Measurements from ENCODE around the gene ZNF865. TPM values are rescaled to one million over a fixed set of nuclear protein-coding genes. Genes with fewer than 3 reads are reported as not detected.

ZNF865 gene
- total RNA-seq (ENCODE audit: low replicate concordance): under 0.01 and 0.53 TPM in 2 replicates

DNA sequence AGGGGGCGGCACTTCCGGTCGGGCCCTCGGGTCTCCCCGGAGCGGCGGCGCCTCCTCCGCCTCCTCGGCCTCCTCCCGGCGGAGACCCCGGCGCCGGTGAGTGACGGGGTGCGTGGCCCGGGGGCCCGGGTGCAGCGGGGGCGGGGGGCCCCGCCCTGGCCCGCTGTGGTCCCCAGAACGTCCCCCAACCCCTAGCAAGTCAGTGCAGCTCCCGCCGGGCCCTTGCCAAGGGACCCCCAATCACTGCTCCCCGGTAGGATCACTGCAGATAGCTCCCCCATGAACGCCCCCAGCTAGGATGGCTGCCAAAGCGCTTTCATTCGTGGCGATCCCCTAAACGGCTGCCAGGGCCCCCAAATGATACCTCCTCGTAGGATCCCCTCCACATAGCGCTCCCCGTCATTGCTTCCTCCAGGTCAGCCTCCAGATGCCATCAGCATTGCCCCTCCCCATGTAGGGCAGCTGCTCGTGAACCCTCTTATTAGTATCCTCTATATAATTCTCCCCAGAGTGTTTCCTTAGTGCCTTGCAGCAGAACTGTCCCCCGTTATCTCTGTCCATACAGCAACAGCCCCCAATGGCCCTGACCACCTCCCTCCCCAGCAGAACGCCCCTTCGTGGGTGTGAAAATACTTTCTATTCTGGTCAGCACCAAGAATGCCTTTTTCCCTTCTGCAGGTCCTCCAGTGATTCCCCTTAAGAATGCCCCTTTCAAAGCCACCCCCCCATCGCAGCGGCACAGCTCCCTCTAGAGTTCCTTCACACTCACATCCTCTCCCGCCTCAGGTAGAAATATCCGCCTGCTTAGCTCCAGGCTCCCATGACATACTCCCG lies at the start of gene ZNF865:
ZNF865 (plus strand) TSS at position 11 of the 834 bp plus-strand sequence. CDS start 7,972 bp downstream, outside the sequence.

DNA sequence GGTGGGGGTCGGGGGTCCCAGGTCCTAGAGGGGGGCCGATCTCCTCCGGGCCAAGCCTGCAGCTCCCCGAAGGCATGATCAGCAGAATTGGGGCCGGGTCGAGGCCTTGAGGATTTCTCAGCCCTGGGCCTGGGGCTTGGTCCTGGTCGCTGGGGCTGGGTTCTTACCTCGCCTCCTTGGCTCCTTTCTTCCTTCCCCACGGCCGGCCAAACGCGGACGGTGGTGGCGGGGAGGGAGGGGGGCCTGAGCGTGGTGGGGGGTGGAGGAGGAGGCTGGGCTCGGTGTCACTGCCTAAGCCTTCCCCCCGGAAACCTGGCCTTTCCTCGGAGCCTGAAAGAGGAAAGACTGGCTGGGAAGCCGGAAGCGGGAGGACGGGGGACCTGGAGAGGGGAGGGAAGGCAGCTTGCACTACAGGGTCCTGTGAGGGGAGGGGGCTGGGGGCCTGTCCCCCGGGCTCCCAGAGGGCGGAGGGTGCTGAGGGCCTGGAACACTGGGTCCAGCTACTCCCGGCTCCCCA lies 24.8 kb upstream of the ZNF865 start, which contains the start of gene ZNF579:
ZNF579 (minus strand) TSS at position 221 of the 517 bp plus-strand sequence. CDS start 1,209 bp downstream, outside the sequence.

DNA sequence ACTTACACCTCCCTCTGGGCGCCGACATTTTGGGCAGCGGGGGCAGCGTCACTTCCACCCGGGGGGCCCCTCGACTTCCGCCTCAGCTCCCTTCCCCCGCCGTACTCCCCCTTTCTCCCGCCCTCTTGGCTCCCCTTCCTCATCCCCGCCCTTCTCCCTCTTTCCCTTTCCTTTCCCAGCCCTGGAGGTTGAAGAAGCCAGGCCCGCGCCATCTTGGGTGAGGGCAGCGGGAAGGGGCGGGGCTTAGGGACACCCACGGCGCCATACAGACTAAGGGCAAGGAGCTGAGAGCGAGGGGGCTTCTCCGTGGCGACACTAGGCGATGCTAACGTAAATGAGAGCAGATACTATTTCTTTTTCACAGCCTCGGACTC lies 6.0 kb upstream of the ZNF865 start, which contains the start of gene FIZ1:
FIZ1 (minus strand) TSS at position 50 of the 374 bp plus-strand sequence. CDS start 1,652 bp downstream, outside the sequence.

DNA sequence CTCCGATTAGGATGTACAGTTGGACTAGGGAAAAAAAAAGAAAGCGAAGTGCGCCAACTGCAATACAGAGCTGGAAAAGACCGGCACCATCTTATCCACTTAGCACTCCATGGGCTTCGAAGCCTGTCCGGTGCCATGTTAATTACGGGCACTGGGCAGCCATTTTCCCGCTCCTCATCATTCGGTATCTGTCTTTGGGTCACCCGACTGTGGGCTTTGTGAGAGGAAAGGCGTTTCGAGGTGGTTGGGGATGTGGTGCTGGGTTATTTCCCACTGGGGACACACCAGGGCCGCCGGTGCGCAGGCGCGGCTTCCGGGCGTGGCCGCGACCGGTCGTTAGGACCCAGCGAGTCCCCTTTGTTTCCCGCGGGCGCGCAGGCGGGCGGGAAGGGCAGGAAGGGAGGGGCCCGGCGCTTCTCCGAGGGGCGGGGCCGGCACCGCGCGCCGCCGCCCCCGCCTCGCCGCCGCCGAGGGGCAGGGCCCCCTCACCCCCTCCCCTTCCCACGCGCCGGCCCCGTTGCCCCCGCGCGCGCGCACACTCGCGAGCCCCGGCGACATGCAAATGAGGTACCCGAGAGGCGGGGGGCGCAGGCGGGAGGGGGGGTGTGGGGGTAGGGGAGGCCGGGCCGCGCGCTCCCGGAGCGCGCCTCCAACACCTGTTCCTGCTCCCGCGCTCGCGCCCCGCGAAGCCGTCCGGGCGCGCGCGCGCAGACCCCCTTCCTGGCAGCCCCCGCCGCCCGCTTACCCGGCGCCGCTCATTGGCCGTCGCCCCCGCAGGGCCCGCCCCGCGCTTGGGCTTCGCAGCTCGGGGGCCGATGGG lies 5.4 kb upstream of the ZNF865 start, which contains the start of gene ZNF524:
ZNF524 (plus strand) TSS at position 447 of the 820 bp plus-strand sequence. CDS start 1,825 bp downstream, outside the sequence.

DNA sequence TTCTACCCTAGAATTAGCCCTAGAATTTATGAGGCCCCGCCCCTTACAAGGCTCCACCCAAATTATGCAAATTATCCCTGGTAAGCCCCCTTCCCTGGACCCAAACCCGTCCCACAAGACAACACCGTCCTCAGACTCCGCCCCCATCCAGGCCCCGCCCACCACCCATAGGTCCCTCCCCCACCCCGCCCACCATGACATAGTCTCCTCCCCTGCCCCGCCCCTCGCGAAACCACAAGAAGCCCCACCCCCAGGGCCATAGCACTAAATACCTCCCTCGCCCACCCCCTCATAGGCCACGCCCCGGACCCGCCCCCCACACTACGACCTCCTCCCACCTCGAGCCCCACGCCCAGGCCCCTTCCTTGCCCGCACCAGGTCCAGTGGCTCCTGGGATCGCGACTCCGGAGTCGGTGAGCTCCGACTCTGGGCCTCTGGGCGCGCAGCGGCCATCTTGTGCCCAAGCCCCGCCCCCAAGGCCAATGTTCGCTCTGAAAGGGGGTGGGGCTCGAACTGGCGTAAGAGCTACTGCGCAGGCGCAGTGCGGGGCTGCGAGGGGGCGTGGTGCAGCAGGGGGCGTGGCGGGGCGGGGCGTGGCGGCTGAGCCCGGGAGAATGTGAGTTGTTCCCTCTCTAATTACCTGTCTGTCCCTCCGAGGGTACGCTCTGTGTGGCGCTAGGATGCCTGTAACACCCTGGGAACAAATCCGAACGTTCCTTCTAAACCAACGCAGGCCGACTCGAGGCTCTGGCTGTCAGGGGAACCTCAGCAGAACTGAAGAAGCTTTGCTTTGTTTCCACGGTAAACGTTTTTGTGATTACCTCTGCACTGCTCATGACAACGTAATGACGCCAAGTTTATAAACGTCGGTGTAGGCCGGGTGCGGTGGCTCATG lies 18.9 kb downstream of the ZNF865 start, which contains the start of gene ZNF784:
ZNF784 (minus strand) TSS at position 458 of the 895 bp plus-strand sequence; CDS start at position 453, 5 bp downstream.

DNA sequence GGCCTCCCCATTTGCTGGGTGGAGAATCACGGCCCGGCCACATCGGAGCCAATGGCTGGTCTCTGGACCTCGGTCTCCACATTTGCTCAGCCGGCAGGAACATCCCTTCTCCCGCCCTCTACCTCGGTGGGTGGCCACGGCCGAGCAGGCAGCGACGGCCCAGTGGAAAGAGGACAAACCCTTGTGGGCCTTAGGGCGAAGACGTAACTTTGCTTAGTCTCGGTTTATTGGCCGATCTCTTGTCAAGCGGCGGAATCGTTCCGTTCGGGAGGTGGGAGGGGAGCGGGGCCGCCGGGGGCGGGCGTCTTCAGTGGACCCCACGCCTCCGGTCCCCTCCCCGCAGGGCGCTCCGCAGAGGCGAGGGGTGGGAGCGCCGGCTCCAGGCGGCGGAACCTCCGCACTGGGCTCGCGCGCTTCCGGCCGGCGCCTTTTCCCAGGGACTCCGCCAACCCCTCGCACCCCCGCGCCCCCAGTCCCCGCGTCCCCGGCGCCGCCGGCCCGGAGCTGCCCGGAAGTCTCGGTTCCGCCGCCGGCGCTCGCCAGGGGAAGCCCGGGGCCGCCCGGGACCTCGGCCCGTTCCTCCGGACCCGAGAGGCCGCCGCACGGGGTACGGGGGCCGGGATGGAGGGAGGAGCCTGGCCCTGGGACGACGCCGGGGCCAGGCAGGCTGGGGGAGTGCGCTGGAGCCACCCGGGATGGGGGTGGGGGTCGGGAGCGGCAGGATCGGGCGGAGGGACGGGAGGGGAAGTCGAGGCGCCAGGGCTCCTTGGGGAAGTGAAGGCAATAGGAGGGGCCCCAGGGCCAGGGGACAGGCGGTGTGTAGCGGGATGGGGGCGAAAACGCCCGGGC lies 35.4 kb downstream of the ZNF865 start, which contains the start of gene ZNF580:
ZNF580 (plus strand) TSS at position 426 of the 849 bp plus-strand sequence. CDS start 1,507 bp downstream, outside the sequence.

DNA sequence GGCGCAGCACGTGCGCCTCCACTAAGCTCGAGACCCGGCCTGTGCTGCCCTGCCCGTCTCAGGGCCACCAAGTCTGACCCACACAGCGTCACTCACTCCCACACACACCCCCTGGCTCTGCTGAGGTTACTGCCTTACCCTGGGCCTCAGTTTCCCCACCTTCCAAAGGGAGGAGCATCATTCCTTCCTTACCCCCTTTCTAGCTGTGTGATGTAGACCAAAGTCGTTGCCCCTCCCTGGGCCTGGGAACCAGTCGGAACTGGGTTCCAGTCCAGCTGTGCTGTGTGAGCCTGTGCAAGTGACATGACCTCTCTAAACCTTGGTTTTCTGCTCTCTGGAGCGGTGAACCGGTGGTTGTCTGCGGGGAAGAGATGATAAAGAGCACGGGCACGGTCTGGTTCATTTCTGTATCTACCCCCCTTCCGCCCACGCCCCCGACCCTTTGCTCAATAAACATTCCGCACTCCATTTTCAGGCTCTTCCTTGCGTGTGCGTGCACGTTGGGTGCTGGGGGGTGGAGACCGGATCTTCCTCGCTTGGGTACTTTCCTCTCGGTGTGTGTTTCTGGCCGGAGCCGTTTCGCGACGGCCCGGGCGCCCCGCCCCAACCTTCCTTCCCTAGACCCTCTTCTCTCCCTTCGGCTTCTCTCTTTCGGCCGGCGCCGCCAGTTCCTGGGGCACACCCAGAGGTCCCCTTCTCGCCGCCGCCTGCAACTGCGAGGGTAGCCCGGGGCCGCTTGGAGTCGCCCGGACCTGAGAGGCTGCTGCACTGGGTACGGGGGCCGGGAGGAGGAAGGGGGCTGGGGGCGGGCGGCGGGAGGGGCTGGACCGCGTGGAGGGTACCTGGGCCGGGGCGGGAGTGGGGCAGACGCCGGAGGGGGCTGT lies 37.8 kb downstream of the ZNF865 start, which contains the start of gene ZNF581:
ZNF581 (plus strand) TSS at position 647 of the 884 bp plus-strand sequence. CDS start 923 bp downstream, outside the sequence.

DNA sequence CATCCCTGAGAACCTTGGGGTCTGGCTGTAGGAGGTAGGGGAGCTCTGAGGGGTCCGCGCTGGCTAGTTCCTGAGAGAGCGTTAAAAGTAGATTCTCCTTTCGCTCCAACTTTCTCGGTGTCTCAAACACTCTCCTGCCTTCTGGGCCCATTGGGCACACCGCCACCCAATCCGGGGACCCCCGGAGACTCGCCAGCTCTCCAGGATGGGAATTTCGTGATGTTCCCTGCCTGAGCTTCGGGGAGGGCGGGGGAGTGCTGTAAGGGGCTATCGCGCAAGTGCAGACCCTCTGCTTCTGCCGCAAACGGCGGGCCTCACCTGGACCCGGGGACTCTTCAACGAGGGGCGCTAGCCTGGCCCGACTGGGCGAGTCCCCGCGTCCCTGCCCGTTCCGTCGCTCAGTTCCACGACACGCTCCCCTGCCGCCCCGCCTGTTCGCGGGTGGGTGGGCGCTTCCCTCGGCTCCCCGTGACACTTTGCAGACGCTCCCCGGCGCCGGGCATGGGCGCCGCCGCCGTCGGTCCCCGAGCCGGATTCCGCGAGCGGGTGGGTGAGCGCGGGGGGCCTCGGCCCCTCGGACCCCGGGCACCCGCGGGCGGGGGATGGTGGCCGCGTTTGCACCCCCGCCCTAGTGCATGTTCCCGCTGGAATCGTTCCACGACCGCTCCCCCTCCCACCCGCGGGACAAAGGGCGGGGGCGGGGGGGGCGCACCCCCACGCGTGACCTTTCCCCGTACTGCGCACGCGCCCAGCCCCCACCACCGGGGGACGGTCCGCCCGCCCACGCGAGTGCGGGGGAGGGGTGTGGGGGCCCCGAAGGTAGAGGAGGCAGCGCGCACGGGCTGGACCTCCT lies 42.5 kb downstream of the ZNF865 start, which contains the start of gene CCDC106:
CCDC106 (plus strand) TSS at position 481 of the 853 bp plus-strand sequence. CDS start 835 bp downstream, outside the sequence.

DNA sequence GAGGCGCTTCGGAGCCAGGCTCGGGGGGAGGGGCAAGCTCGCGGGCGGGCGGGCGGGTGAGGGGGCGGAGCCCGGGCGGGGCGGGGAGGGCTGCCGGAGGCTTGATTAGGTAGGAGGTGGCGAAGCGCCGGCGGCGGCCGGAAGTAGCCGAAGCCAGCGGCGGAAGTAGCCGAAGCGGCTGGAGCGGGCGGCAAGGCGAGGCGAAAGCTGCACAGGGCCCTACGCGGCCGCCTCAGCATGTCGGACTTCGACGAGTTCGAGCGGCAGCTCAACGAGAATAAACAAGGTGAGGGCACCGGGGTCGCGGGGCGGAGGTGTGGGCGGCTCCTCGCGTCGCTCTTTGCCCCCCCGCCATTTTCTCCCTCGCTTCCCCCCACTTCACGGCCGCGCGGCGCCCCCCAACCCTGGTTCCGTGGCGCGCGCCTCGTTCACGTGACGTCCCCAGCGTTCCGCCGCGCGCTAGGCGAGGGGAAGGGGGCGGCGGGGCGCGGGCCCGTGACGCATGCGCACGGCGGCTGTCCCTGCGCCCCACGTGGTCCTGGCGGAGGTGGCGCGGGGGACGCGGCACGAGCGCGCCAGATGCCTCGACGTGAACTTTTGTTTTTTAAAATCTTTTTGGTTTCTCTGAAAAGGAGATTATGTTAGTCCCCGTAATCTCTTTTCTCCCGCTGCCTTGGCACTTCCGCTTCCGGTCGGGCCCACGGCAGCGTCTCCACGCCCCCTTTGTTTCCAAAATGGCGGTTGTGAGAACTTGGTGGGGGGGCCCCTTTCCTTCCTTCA lies 49.6 kb downstream of the ZNF865 start, which contains the start of gene U2AF2:
U2AF2 (plus strand) TSS at position 168 of the 780 bp plus-strand sequence; CDS start at position 238, 70 bp downstream.

Other genes starting within 250 kb of the ZNF865 start
- not detected in 2 replicates for gene GARIN5B, start 242.4 kb upstream of the ZNF865 start, total RNA-seq (ENCODE audit: low replicate concordance)
- gene IL11, start 235.2 kb upstream of the ZNF865 start, total RNA-seq (ENCODE audit: low replicate concordance): 0.23 and 4.7 TPM in 2 replicates
- not detected in 2 replicates for gene TMEM190, start 228.8 kb upstream of the ZNF865 start, total RNA-seq (ENCODE audit: low replicate concordance)
- gene TMEM238, start 221.4 kb upstream of the ZNF865 start, total RNA-seq (ENCODE audit: low replicate concordance): 0.30 TPM in 1 of 2 replicates, not detected in the other
- gene RPL28, start 219.7 kb upstream of the ZNF865 start, total RNA-seq (ENCODE audit: low replicate concordance): 245 and 291 TPM in 2 replicates
- gene UBE2S, start 197.9 kb upstream of the ZNF865 start, total RNA-seq (ENCODE audit: low replicate concordance): 7.3 and 94.4 TPM in 2 replicates
- not detected in 2 replicates for gene SHISA7, start 162.3 kb upstream of the ZNF865 start, total RNA-seq (ENCODE audit: low replicate concordance)
- 23.4 and 87.9 TPM in 2 replicates for gene ISOC2, start 144.0 kb upstream of the ZNF865 start, total RNA-seq (ENCODE audit: low replicate concordance)
- gene C19orf85, start 140.9 kb upstream of the ZNF865 start, total RNA-seq (ENCODE audit: low replicate concordance): not detected in 2 replicates
- 0.35 and 0.60 TPM in 2 replicates for gene ZNF628, start 129.0 kb upstream of the ZNF865 start, total RNA-seq (ENCODE audit: low replicate concordance)
- gene NAT14, start 120.5 kb upstream of the ZNF865 start, total RNA-seq (ENCODE audit: low replicate concordance): 6.7 and 15.1 TPM in 2 replicates
- 0.68 and 5.7 TPM in 2 replicates for gene SSC5D, start 117.2 kb upstream of the ZNF865 start, total RNA-seq (ENCODE audit: low replicate concordance)
- not detected in 2 replicates for gene SBK2, start 68.5 kb upstream of the ZNF865 start, total RNA-seq (ENCODE audit: low replicate concordance)
- gene SBK3, start 60.1 kb upstream of the ZNF865 start, total RNA-seq (ENCODE audit: low replicate concordance): not detected in 2 replicates
- gene ZNF579, start 24.8 kb upstream of the ZNF865 start, total RNA-seq (ENCODE audit: low replicate concordance): 0.94 and 3.3 TPM in 2 replicates
- 1.3 and 1.6 TPM in 2 replicates for gene FIZ1, start 6.1 kb upstream of the ZNF865 start, total RNA-seq (ENCODE audit: low replicate concordance)
- 7.3 and 7.5 TPM in 2 replicates for gene ZNF524, start 5.4 kb upstream of the ZNF865 start, total RNA-seq (ENCODE audit: low replicate concordance)
- 2.0 and 3.5 TPM in 2 replicates for gene ZNF784, start 18.9 kb downstream of the ZNF865 start, total RNA-seq (ENCODE audit: low replicate concordance)
- gene ZNF580, start 35.4 kb downstream of the ZNF865 start, total RNA-seq (ENCODE audit: low replicate concordance): 3.6 and 6.4 TPM in 2 replicates
- 18.8 and 20.7 TPM in 2 replicates for gene ZNF581, start 38.0 kb downstream of the ZNF865 start, total RNA-seq (ENCODE audit: low replicate concordance)
- 2.7 and 6.4 TPM in 2 replicates for gene CCDC106, start 42.6 kb downstream of the ZNF865 start, total RNA-seq (ENCODE audit: low replicate concordance)
- gene U2AF2, start 49.4 kb downstream of the ZNF865 start, total RNA-seq (ENCODE audit: low replicate concordance): 82.3 and 109 TPM in 2 replicates
- gene EPN1, start 69.6 kb downstream of the ZNF865 start, total RNA-seq (ENCODE audit: low replicate concordance): 54.2 and 64.5 TPM in 2 replicates
- gene NLRP9, start 132.8 kb downstream of the ZNF865 start, total RNA-seq (ENCODE audit: low replicate concordance): not detected in 2 replicates
- gene RFPL4A, start 153.4 kb downstream of the ZNF865 start, total RNA-seq (ENCODE audit: low replicate concordance): 0.08 TPM in 1 of 2 replicates, not detected in the other
- not detected in 2 replicates for gene RFPL4AL1, start 163.5 kb downstream of the ZNF865 start, total RNA-seq (ENCODE audit: low replicate concordance)
- not detected in 2 replicates for gene NLRP11, start 226.4 kb downstream of the ZNF865 start, total RNA-seq (ENCODE audit: low replicate concordance)
- gene NLRP4, start 230.9 kb downstream of the ZNF865 start, total RNA-seq (ENCODE audit: low replicate concordance): not detected in 2 replicates

Measured in smooth muscle cell of the coronary artery (primary cell).